Measurements from ENCODE around the gene MRPS21.

- TF ChIP-seq CTCF (IDR thresholded peaks at IDR 0.05) (no peak), ZFX (IDR thresholded peaks at IDR 0.05; ENCODE audit: borderline replicate concordance) (no peak)
Measured at GRCh38 chr1:150321826-150322166, 28.1 kb downstream of the MRPS21 start.

All from 22Rv1 (cell line).